ENCODE results near the gene FAF1.

FAF1 gene

DNA sequence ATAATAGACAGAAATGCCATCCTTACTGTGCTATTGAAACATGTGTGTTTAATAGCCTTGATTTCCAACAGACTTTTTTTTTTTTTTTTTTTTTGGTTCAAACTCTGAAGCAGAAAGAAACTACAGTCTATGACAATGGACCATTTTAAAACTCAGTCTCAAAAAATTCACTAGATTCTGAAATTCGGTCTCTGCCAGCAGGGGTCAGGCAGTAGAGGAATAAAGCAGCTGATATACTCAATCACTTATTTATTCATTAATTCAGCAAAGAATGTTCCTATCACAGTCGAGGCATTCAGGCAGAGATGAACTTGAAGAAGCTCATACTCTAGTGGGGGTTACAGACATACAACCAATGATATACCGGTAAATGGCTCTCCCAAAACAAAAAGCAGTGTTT lies 275.9 kb downstream of the FAF1 start:
- DNase-seq: no peak

DNA sequence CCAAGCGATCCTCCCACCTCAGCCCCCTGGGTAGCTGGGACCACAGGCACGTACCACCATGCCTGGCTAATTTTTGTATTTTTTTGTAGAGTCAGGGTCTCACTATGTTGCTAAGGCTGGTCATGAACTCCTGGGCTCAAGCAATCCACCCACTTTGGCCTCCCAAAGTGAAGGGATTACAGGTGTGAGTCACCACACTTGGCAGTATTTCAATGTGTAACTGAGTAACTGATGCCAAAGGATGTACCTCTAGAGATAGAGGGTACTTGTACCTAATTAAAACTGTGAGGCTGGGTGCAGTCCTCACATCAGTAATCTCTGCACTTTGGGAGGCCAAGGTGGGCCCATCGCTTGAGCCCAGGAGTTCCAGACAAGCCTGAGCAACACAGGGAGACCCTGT lies 278.1 kb downstream of the FAF1 start:
- DNase-seq: no peak

DNA sequence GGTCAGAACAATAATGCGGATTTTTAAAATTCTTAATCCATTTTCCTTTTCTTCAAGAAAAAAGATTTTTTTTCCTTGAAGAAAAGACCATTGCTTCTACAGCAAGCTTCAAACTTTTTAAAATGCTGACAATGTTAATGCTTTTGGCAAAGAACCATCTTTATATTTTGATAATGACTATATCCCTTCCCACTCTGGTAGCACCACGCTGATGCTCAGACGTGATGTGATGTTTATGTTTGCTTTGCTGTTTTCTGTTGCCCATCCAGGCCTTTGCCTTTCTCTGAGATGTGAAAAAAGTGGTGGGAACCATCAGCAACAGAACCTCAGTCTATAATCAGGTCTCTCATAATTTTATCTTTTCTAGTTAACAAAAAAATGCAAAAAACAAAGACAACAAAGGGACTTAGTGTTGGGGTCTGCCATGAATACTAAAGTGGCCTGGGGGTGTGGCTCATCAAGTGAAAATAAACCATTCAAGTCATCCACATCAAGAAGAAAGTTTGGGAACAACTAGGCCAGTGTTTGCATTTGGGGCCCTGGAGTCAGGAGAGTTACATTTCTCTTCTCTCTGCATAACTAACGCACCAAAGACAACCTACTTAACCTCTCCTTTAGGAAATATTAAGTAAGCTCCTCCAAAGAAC lies 292.2 kb downstream of the FAF1 start:
- no peak for DNase-seq

DNA sequence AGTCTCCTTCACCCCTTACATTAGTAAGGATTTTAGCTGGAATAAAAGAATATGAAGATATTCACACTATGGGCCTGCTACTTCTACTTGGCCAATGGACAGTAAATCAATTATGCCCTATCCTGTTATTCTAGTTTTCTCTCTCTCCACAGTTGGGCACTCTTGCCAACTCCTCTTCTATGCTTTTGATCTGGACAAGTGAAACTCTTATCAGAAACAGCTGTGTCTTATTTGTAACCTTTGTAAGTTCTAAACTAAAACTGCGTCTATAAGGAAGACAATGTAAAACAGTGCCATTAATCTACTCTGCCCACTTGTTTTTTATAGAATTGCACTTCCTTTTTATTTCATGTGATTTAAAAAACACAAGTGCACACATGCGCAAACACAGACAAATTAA lies 292.8 kb downstream of the FAF1 start:
- no peak for DNase-seq

DNA sequence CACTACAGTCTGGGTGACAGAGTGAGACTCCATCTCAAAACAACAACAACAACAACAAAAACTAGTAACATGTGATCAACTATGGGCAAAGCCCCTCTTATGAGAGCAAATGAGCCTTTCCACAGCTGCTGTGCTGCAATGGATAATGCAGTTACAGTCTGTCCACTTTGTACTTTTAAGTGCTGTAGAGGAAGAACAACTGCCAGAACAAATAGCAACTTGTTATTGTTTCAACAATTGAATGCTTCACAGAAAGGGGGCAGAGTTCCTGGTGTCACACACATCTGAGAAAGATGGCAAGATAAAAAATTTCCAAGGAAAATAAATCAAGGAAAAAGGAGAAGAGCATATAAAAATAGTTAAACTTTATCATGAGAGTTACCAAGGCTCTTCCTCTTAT lies 293.2 kb downstream of the FAF1 start:
- no peak for DNase-seq

DNA sequence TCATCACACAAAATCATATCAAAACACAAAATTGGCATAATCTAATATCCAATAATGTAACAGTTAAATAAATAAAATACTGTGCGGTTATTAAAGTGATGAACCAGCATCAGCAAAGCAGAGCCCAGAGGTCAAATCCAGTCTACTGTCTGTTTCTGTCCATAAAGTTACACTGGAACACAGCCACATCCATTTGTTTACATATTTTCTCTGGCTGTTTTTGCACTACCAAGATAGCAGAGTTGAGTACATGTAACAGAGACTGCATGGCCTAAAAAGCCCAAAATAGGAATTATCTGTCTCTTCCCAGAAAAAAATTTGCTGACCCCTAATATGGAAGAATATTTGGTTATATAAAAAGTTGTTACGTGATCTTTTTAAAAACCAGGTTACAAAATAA lies 294.7 kb downstream of the FAF1 start:
- no peak for DNase-seq

DNA sequence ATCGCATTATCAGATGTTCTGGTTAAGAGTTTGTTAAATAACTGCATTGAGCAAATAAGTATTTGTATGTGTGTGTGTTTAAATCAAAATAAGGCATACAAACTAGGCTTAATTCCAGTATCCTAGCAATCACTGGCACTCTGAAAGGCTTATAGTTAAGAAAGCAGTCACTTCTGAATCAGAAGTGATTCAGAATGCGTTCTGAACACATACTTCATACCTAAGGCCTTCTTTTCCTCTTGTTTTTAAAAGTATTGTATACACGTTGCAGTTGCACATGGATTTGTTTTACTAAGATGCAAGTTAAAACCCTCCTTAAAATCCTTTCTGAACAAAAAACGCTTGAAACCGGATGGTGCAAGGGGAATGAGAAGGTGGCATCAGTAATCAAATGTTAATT lies 298.4 kb downstream of the FAF1 start:
- DNase-seq: no peak

DNA sequence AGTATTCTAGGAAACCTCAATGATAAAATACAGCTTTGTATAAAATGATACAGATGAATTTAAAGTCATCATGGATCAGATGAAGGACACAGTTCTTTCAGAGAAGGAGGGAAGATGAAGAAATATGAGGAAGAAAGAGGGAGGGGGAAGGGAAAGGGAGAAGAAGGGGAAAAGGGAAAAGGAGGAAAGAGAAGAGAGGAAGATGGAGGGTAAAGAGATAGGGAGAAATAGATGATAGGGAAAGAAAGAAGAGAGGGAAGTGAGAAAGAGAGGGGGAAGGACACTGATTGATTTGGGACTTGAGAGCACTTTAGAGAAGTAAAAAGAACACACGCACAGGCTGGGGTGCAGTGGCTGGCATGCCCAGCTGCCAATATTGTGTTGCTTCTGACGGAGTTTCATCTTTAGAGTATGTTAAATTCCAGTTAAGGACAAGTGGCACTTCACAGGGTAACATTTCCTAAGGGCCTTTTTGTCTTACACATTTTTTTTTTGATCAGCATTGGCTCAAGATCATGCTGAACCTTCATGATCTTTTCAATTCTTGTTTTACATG lies 300.9 kb downstream of the FAF1 start:
- DNase-seq: no peak

DNA sequence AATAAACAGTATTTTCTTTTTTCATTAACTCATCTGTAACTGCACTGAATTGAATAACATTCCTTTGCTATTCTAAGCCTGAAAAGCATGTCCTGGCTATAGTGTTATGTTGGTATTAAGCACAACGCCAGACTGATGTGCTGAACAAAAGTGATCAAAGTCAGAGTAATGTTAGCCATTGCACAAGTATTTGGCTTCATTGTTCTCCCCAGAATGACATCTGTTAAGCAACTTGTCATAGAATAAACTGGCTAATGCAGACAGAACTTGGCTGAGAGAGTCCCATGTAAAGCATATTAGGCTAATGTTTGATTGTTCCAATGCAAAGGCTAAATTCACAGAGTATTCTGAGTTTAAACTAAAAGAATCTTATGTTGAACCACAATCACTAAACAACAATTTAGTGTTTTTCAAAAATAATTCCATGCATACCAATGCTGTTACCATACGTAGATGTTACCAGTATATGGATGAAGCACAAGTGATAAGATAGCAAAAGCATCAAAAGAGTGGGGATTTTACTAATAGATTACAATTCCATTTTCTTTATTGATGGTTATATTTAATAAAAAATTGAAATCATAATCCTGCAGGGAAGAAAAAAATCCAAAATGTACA lies 301.5 kb downstream of the FAF1 start:
- DNase-seq: no peak

DNA sequence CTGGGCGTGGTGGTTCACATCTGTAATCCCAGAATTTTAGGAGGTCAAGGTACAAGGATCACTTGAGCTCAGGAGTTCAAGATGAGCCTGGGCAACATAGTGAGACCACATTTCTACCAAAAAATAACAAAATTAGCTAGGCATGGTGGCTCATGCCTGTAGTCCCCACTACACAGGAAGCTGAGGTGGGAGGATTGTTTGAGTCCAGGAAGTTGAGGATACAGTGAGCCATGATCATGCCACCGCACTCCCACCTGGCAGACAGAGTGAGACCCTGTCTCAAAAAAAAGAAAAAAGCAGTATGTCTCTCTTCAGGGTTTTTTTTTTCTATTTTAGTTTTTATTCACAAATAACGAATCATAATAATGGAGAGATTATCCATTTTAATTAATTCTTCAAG lies 303.1 kb downstream of the FAF1 start:
- no peak for DNase-seq

DNA sequence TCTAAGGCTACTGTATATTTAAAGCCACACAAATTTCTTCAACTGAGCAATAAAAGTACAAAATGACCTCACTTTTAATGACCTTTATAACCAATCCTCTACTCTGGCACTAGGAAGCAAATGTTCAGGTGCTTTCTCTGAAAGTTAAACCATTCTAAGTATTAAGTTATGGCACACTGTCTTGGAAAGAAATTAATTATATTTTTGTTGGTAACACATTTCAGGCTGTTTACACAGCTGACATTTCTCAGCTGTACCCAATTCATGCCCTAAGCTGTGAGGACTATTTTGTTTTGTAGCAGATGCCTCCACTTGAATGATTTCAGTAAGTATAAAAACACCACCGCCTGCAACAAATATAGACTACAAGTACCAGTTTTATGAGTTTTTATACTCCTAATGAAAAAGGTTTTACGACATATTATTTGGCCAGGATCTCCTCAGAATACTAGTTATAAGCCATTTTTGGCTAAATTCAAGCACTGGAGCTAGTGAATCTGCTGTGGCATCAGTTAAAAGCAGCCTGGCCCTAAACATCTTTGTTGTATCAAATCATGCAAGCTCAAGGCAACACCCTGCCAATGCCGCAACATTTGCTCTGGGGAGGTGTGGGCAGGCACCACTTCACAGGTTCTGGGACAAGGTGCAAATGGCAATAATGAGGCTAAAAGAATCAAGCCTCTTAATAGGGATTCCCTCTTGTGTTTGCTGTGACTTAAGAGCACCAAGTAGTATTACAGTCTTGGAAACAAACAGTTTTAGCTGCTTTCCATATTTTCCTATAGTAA lies 308.4 kb downstream of the FAF1 start:
- peak; percentile 33 for DNase-seq

DNA sequence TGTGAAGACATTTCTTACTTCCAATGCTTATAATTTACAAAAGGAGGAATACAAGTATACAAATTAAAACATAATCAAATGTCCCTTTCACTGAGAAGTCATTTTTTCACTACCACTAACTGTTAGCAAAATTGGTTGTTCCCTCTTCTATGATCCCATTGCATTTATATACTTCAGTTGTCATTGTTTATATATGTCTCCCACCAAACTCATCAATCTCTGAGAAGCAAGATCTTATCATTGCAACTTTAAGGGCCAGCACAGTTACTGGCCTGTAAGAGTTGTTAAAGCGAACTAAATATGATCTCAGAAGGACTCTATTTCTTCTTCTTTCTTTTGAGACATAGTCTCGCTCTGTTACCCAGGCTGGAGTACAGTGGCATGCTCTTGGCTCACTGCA lies 313.5 kb downstream of the FAF1 start:
- no peak for DNase-seq

DNA sequence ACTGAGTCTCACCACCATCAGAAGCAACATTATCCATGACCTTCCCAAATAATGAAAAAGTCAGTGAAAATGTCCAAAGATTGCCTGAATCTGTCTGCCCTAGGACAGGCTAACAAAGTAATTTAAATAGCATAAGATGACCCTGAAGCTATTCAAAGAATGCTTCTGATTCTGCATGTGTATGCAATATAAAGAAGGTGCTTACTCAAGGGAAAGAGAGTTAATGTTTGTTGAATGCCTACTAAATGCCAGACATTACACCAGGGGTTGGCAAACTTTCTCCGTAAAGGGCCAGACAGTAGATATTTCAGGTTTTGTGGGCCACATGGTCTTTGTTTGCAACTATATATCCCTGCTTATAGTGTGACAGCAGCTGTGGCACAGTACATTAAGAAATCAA lies 314.9 kb downstream of the FAF1 start:
- no peak for DNase-seq

DNA sequence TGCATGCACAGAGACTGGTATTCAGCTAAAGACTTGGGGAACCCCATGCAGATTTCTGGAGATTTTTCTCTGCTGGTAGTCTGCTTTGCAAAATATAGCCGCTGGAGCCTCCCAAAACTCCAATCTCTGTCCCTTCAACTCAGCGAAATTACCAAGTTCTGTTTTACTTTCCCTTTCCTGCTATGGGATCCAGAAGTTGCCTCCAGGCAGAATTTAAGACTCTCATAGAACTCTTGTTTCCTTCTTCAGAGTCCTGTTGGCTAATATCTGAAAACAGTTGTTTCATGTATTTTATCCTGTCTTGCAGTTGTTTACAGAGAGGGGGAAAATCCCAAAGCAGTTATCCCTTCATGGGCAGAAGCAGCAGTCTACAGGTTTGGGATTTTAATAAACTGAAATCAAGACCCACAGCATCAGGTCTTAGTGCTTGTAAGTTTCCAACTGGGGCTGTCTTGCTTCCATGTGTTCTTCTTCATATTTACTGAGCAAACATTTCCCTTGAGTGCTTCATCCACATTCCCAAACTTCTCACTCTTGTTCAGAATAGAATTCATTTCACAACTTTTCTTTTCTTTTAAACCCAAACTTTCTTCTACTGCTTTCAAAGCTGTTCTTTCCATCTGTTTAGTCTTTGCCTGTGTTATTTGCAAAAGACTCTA lies 315.5 kb downstream of the FAF1 start:
- DNase-seq: no peak

DNA sequence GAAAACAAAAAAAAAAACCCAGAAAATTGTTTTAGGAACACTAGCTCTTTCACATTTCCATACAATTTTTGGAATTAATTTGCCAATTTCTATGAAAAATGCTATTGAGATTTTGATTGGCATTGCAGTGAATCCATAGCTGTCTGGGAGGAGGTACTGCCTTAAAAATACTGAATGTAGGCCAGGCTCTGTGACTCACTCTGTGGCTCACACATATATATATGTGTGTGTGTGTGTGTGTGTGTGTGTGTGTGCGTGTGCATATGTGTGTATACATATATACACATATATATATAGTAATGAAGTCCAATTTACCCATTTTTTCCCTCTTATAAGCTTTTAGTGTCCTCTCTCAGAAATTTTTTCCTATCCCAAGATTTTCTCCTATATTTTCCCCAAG lies 322.6 kb downstream of the FAF1 start:
- DNase-seq: no peak

DNA sequence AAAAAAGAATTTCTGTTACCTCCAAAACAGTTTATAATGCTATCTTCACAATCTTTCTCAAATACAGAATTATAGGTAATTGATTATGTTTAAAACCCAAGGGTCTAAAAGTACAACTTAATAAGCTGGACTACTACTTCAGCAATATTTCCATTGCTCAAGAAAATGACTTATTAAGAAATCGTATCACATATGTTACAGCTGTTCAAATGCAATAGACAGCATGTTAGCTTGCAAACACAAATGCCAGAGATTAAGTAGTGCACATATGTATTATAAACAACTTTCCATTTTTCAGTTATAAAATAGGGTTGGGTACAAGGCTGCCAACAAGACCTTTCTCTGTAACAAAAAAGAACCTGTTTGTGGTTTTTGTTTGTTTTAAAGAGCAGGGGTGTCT lies 325.8 kb downstream of the FAF1 start:
- DNase-seq: no peak

DNA sequence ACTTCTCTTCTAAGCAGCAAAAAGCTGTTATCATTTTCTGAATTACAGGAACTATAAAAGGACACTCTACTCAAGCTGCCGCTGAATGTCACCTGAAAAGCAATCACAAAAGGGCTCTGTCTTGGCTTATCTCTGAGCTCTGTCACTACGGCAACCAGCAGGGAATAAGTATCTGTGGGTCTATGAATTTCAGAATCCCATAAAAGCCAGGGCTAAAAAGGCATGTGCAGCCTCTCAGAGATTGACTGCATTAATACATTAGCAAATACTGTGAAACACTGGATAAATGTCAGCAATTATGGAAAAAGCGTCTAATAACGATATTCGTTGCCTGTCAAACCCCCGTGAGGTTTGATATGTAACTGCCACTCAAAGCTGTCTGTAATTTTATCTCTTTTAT lies 326.6 kb downstream of the FAF1 start:
- no peak for DNase-seq

DNA sequence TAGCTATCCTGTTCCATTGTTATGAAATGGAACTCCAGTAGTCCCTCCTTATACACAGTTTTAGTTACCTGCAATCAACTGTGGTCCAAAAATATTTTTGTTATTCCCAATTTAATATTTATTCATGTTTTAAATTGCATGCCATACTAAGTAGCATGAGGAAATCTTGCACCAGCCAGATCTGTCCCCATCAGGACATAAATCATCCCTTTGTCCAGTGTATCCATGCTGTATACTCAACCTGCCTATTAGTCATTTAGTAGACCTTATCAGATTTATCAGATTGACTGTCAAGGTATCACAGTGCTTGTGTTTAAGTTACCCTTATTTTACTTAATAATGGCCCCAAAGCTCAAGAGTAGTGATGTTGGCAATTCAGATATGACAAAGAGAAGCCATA lies 328.9 kb downstream of the FAF1 start:
- no peak for DNase-seq

DNA sequence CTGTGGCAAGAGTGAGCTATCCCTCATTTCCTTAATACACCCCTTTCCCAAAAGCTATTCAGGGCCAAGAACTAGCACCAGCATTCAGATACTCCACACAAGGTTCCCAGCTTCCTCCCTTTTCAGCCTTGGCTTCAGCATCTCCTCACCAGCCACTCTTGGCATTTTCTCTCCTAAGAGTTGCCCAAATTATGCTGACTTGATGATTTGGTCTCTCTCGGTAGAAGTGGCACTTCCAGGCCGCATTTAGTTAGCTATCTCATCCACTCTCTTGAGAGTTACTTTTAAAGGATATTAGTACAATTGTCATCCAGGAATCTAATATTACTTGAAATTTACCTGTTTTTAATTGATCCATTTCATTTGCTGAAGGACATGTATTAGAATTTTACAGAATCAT lies 337.8 kb downstream of the FAF1 start:
- DNase-seq: no peak

DNA sequence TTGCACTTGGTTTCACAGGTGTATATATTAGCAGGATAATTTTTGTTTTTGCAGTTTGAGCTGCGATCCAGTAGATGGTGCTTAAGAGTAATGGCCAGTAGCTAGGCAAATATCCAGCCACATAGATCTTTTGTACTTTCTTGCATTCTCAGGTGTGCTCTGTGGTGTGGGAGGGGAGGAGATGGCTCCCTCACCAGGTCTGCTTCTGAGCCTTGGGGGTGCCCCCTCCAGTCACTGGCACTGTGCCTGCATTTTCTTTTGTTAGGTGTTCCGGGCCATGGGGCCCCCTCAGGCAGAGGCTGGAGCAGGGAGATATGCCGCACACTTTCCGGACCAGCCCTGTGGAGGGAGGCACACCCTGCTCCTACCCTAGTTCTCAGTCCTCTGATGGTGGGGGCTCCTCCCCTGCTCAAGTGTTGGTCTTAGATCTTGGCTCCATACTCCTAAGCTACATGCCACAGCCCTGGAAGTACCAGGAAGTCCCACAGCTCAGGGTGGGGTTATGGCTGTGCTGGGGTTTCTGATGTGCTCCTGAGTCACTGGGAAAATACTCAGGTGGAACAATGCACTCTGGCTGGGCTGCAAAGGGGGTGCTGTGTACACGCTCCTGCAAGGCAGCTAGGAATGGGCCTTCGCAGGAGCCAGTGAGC lies 339.3 kb downstream of the FAF1 start:
- no peak for DNase-seq

DNA sequence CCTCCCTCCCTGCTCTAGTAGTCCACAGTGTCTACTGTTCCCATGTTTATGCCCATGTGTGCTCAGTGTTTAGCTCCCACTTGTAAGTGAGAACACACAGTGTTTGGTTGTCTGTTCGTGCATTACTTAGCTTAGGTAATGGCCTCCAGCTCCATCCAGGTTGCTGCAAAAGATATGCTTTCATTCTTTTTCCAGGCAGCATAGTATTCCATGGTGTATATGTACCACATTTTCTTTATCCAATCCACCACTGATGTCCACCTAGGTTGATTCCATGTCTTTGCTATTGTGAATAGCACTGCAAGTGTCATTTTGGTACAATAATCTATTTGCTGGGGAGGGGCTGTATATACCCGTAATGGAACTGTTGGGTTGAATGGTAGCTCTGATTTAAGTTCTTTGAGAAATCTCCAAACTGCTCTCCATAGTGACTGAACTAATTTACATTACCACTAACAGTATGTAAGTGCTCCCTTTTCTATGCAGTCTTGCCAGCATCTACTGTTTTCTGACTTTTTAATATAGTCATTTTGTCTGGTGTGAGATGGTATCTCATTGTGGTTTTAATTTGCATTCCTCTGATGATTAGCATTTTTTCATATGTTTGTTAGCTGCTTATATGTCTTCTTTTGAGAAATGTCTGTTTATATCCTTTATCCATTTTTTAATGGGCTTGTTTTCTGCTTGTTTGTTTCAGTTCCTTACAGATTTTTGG lies 344.9 kb downstream of the FAF1 start:
- DNase-seq: no peak

DNA sequence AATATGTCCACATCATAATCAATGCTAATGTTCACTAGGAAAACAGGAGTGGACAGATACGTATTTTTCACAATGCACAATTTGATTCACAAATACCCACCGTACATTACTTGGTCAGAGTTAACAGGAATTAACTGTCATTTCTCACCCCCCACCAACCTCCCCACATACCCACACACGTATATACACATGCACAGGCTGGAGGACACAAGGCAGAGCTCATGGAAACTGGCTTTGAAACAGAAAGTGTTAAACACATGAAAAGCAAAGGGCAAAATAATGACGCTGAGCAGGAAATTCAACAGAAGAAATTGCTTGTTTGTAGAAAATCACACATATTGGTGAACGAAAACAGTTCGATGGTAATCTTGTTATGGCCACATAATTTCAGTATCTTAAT lies 348.4 kb downstream of the FAF1 start:
- no peak for DNase-seq

Measured in NCI-H1694 treated with DMSO at 0.1 percent for 48 hours (cell line).